GM21423 (cell line): ENCODE results near the gene THYN1.

Experiments
- ATAC-seq: cut with Tn5 transposase; IDR thresholded peaks from one replicate; pipeline ENCODE4 v1.9.1; 2021; ENCODE audit warnings: mild to moderate bottlenecking, moderate library complexity; ENCODE audit not compliant: unreplicated experiment

The THYN1 gene

GRCh38 chr11:134226806-134227325 lies 26.3 kb downstream of the THYN1 start:
- ATAC-seq: no peak

- peak; percentile 18 for ATAC-seq
Measured at GRCh38 chr11:134224710-134225664, 28.2 kb downstream of the THYN1 start.

- peak; percentile 75 for ATAC-seq
Measured at GRCh38 chr11:134223836-134224709, 29.1 kb downstream of the THYN1 start, which contains the start of the genes NCAPD3 and VPS26B. TSS of gene NCAPD3 (minus strand) at chr11:134223967. CDS start at chr11:134223926, 41 bp downstream. TSS of gene VPS26B (plus strand) at chr11:134224671. CDS start at chr11:134225123, 452 bp downstream.

- ATAC-seq: no peak
Measured at GRCh38 chr11:134223121-134223520, 30.0 kb downstream of the THYN1 start.

- no peak for ATAC-seq
Measured at GRCh38 chr11:134216816-134217215, 36.3 kb downstream of the THYN1 start.

- ATAC-seq: no peak
Measured at GRCh38 chr11:134215836-134216235, 37.3 kb downstream of the THYN1 start.

GRCh38 chr11:134207538-134208239 lies 45.5 kb downstream of the THYN1 start:
- no peak for ATAC-seq

GRCh38 chr11:134206185-134206584 lies 47.0 kb downstream of the THYN1 start:
- no peak for ATAC-seq

GRCh38 chr11:134205729-134206128 lies 47.4 kb downstream of the THYN1 start:
- no peak for ATAC-seq

- no peak for ATAC-seq
Measured at GRCh38 chr11:134202661-134203060, 50.5 kb downstream of the THYN1 start.

- ATAC-seq: no peak
Measured at GRCh38 chr11:134200688-134201087, 52.5 kb downstream of the THYN1 start.

GRCh38 chr11:134199531-134199930 lies 53.6 kb downstream of the THYN1 start:
- ATAC-seq: no peak
